ENCODE measurements around the gene ULK1. TPM values are rescaled to one million over a fixed set of nuclear protein-coding genes. Genes with fewer than 3 reads are reported as not detected.
"Not testable (repeated sequence)": the region's sequence is repeated elsewhere in the genome, so short reads cannot be mapped to it uniquely, and the experiment has no call there.

ULK1 gene
- total and polyA plus RNA-seq, 7 donors = 5.3 to 29.1 (median 16.8) TPM

DNA sequence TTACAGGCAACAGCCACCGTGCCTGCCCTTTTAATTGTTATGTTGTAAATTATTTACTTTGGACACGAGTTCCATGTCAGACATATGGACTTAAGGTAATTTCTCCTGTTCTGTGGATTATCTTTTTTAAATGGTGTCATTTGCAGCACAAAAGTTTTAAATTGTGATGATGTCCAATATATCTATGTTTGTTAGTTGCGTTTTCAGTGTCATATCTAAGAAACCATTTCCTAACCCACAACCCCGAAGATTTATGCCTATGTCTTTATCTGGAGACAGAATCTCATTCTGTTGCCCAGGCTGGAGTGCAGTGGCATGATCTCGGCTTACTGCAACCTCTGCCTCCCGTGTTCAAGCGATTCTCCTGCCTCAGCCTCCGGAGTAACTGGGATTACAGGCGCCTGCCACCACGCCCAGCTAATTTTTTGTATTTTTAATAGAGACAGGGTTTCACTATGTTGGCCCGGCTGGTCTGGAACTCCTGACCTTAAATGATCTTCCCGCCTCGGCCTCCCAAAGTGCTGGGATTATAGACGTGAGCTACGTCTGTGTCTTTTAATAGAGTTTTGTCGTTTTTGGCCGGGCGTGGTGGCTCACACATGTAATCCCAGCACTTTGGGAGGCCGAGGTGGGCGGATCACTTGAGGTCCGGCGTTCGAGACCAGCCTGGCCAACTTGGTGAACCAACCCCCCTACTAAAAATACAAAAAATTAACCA is 54.5 kb downstream of the ULK1 start:
- Histone ChIP-seq H3K4me3 (peak overlapping the region in 3 of 4 donors; percentile 95 to 100 (median 97)), H3K36me3 (peaks cover 0 to 11% (median 0%) of the 10 kb centered on the region in 4 donors), H3K27ac (peak overlapping the region; percentile 85 to 96 (median 88)), H3K4me1 (peaks cover 0 to 44% (median 27%) of the 10 kb centered on the region in 4 donors)
- peak in 1 of 4 donors; percentile 17 for TF ChIP-seq POLR2AphosphoS5 (IDR thresholded peaks at IDR 0.05)
- not testable (repeated sequence) for DNase-seq, H3K9me3 ChIP-seq, H3K27me3 ChIP-seq
- 15 to 42% methylated on average over 23 of the region's 23 CpGs for WGBS, 2 donors
- intact Hi-C loops (cut with DNase I) = loop anchor here (1.0 to 5.0 kb wide), 4 partner anchors 20 to 1077 kb away; partner anchors contain the start of genes PUS1 and RAN

DNA sequence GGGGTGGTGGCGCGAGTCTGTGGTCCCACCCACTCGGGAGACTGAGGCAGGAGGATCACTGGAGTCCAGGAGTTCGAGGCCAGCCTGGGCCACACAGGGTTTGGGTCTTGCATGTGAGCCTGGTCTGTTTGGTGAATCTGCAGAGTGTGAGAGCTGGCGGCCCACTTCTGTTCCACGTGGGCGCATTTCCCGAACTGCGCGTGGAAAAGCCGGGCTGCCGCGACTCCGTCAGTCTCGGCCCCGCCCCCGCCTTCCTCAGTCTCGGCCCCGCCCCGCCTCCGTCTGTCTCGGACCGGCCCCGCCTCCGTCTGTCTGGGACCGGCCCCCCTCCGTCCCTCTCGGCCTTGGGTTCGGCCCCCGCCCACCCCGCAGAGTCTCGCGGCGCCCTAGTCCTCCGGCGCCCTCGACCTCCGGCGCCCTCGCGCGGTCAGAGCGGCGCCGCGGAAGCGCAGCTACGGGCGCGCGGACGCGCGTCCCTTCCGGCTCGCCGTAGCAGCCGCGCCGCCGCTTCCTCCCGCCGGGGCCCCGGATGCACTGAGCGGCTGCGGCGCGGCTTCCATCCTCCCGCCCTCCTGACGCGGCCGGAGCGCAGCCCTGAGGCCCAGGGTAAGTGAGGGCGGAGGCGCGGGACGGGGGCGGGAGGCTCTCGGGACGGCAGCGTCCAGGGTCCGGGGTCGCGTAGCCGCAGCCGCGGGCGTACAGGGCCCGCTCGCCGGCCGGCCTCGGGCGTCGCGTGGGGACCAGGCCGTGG is 55.2 kb downstream of the ULK1 start, which contains the start of gene EP400:
TSS of gene EP400 (plus strand) at position 512 of the 751 bp plus-strand sequence. CDS start 10,678 bp downstream, outside the sequence.
- Histone ChIP-seq H3K4me3 (peak within 1 kb of the TSS; percentile 61 to 100 (median 96)), H3K4me1 (peaks cover 0 to 44% (median 29%) of the 10 kb centered on the region in 4 donors), H3K9me3 (no peaks in the 10 kb centered on the region), H3K27ac (peak within 1 kb of the TSS; percentile 85 to 96 (median 88)), H3K36me3 (peaks cover 0 to 4% (median 0%) of the 10 kb centered on the region in 4 donors), H3K27me3 (no peaks in the 10 kb centered on the region)
- 1% methylated on average over 97 of the region's 97 CpGs for WGBS, 2 donors
- TF ChIP-seq POLR2A (IDR thresholded peaks at IDR 0.05) (no peak), POLR2AphosphoS5 (IDR thresholded peaks at IDR 0.05) (peak; percentile 30 to 74 (median 62)), CTCF (IDR thresholded peaks at IDR 0.05) (peak in 1 of 4 experiments; percentile 48), EP300 (IDR thresholded peaks at IDR 0.05) (no peak)
- peak; percentile 98 for DNase-seq
- intact Hi-C loops (cut with DNase I) = loop anchor here (1.0 to 5.0 kb wide), 6 partner anchors 20 to 1077 kb away; partner anchors contain the start of genes PUS1 and RAN

- H3K27ac ChIP-seq = peak overlapping the region; percentile 85 to 96 (median 88)
- no peaks in the 10 kb centered on the region for H3K27me3 ChIP-seq
- TF ChIP-seq CTCF (IDR thresholded peaks at IDR 0.05) (no peak), POLR2A (IDR thresholded peaks at IDR 0.05) (no peak), POLR2AphosphoS5 (IDR thresholded peaks at IDR 0.05) (no peak), EP300 (IDR thresholded peaks at IDR 0.05) (no peak)
- intact Hi-C loops (cut with DNase I) = loop anchor here (1.0 to 5.0 kb wide), 2 partner anchors 51 to 98 kb away; no protein-coding TSS in a partner anchor
- no peaks in the 10 kb centered on the region for H3K36me3 ChIP-seq
- peaks cover 0 to 44% (median 29%) of the 10 kb centered on the region in 4 donors for H3K4me1 ChIP-seq
- 0 to 1% methylated on average over 79 of the region's 79 CpGs for WGBS, 2 donors
- DNase-seq = peak; percentile 70
- no peaks in the 10 kb centered on the region for H3K9me3 ChIP-seq
- peak overlapping the region; percentile 61 to 100 (median 96) for H3K4me3 ChIP-seq
Observed at GRCh38 chr12:131950182-131950913, 55.9 kb downstream of the ULK1 start.

DNA sequence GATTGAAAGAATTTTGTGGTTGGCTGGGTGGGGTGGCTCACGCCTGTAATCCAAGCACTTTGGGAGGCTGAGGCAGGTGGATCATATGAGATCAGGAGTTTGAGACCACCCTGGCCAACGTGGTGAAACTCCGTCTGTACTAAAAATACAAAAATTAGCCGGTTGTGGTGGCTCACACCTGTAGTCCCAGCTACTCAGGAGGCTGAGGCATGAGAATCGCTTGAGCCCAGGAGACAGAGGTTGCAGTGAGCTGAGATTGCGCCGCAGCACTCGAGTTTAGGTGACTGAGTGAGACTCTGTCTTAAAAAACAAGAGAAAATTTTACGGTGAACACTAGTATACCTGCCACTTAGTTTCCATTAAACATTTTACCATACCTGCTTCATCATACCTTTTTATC is 59.4 kb downstream of the ULK1 start:
- intact Hi-C loops (cut with DNase I) = loop anchor here (5.0 kb wide), 1 partner anchor 102 kb away; no protein-coding TSS in a partner anchor
- H3K27me3 ChIP-seq, DNase-seq, H3K27ac ChIP-seq, H3K9me3 ChIP-seq, H3K4me3 ChIP-seq, H3K36me3 ChIP-seq: not testable (repeated sequence)
- H3K4me1 ChIP-seq = peaks cover 0 to 60% (median 42%) of the 10 kb centered on the region in 4 donors
- 95% methylated on average over 9 of the region's 9 CpGs for WGBS, 2 donors

- H3K27me3 ChIP-seq, H3K36me3 ChIP-seq, H3K27ac ChIP-seq, DNase-seq, H3K9me3 ChIP-seq, H3K4me3 ChIP-seq: not testable (repeated sequence)
- 93 to 96% methylated on average over 13 of the region's 13 CpGs for WGBS, 2 donors
- intact Hi-C loops (cut with DNase I) = loop anchor here (5.0 kb wide), 1 partner anchor 102 kb away; no protein-coding TSS in a partner anchor
- peaks cover 0 to 60% (median 45%) of the 10 kb centered on the region in 4 donors for H3K4me1 ChIP-seq
Observed at GRCh38 chr12:131954460-131954859, 60.0 kb downstream of the ULK1 start.
